Mesenteric fat pad (tissue), 1 donor: ENCODE data around the gene AARS1. TPM values are rescaled to one million over a fixed set of nuclear protein-coding genes. Genes with fewer than 3 reads are reported as not detected.
"Not testable (repeated sequence)": the region's sequence is repeated elsewhere in the genome, so short reads cannot be mapped to it uniquely, and the experiment has no call there.

Experiments used
- DNase-seq: peaks from one replicate; pipeline ENCODE4 v3.0.0-alpha.2; 2020; ENCODE audit warnings: low spot score
- long read RNA-seq: library from polyadenylated mRNA; unstranded; transcript quantifications from one replicate; pipeline ENCODE4 v2.0.0, GENCODE V29; 2020
- total RNA-seq: library from RNA; stranded (reverse); fragmentation: NEBNext Ultra II Directional; extraction: Animal tissue kit (Norgen Biotek cat#: 25700); gene quantifications from one replicate; pipeline ENCODE4 v1.2.1, GENCODE V29; 2021
- donor health status: DM: yes; HTN: yes; CAD: no.

The AARS1 gene
- 100 TPM for total RNA-seq
- long read RNA-seq, transcript AARS-201 (21 exons, 3,477 nt) = major isoform, 127 of 218 reads
- long read RNA-seq, partial matches to known transcripts = 60 of 218 reads
- long read RNA-seq, other reads (novel, unspliced or antisense) = 31 of 218 reads

- peak; percentile 98 for DNase-seq
Observed at GRCh38 chr16:70289229-70290094, at the start of gene AARS1. AARS1 (minus strand) TSS chr16:70289506; CDS start chr16:70282763, 6,743 bp downstream.

GRCh38 chr16:70337814-70338213 is 48.5 kb upstream of the AARS1 start:
- DNase-seq = no peak

- not testable (repeated sequence) for DNase-seq
Observed at GRCh38 chr16:70332728-70333127, 43.4 kb upstream of the AARS1 start.

GRCh38 chr16:70331588-70332358 is 42.5 kb upstream of the AARS1 start:
- DNase-seq = no peak

GRCh38 chr16:70331091-70331490 is 41.8 kb upstream of the AARS1 start:
- DNase-seq = no peak

GRCh38 chr16:70324998-70325747 is 35.9 kb upstream of the AARS1 start:
- DNase-seq = no peak

GRCh38 chr16:70320121-70320520 is 30.8 kb upstream of the AARS1 start:
- DNase-seq = no peak

GRCh38 chr16:70307726-70308125 is 18.4 kb upstream of the AARS1 start:
- peak; percentile 2 for DNase-seq

GRCh38 chr16:70306880-70307279 is 17.6 kb upstream of the AARS1 start:
- no peak for DNase-seq

- no peak for DNase-seq
Observed at GRCh38 chr16:70304892-70305448, 15.7 kb upstream of the AARS1 start.

GRCh38 chr16:70302745-70303144 is 13.4 kb upstream of the AARS1 start:
- no peak for DNase-seq

GRCh38 chr16:70301121-70301520 is 11.8 kb upstream of the AARS1 start:
- DNase-seq = no peak

GRCh38 chr16:70298988-70299938 is 10.0 kb upstream of the AARS1 start, which contains the start of gene DDX19B:
DDX19B (plus strand) TSS chr16:70299186; CDS start chr16:70299298, 112 bp downstream.
- DNase-seq = peak; percentile 93

GRCh38 chr16:70295634-70296033 is 6.3 kb upstream of the AARS1 start:
- no peak for DNase-seq

GRCh38 chr16:70294385-70295025 is 5.2 kb upstream of the AARS1 start:
- DNase-seq = no peak

GRCh38 chr16:70292148-70292547 is 2.8 kb upstream of the AARS1 start:
- DNase-seq = not testable (repeated sequence)

GRCh38 chr16:70290949-70291519 is 1.7 kb upstream of the AARS1 start:
- no peak for DNase-seq

- not testable (repeated sequence) for DNase-seq
Observed at GRCh38 chr16:70287304-70287971, 1.9 kb downstream of the AARS1 start.
